Chondrocyte (in vitro differentiated cells): Measurements from ENCODE around the gene HERPUD1. TPM values are rescaled to one million over a fixed set of nuclear protein-coding genes. Genes with fewer than 3 reads are reported as not detected.

Experiments
- DNase-seq: peaks from one replicate; pipeline ENCODE4 v3.0.0; 2021; ENCODE audit warnings: mixed read lengths, low spot score
- H3K27ac Mint-ChIP-seq: one replicate; pipeline ENCODE4 v1.8.0; 2021; ENCODE audit warnings: mild to moderate bottlenecking, moderate library complexity, mixed read lengths; ENCODE audit not compliant: unreplicated experiment
- H3K27me3 Mint-ChIP-seq: 2 replicates; pipeline ENCODE4 v1.8.0; 2021; ENCODE audit warnings: low read depth, mixed read lengths
- H3K36me3 Mint-ChIP-seq: 2 replicates; pipeline ENCODE4 v1.8.0; 2021; ENCODE audit warnings: low read depth, mixed read lengths
- H3K4me1 Mint-ChIP-seq: 2 replicates; pipeline ENCODE4 v1.8.0; 2021; ENCODE audit warnings: low read depth, mild to moderate bottlenecking, mixed read lengths
- H3K4me3 Mint-ChIP-seq: one replicate; pipeline ENCODE4 v1.8.0; 2021; ENCODE audit warnings: mild to moderate bottlenecking, moderate library complexity, mixed read lengths; ENCODE audit not compliant: unreplicated experiment
- H3K9me3 Mint-ChIP-seq: 2 replicates; pipeline ENCODE4 v1.8.0; 2021; ENCODE audit warnings: low read depth, mixed read lengths
- CTCF ChIP-seq: fragments of 200-600 bp; sonication (generic); IDR thresholded peaks from 2 replicates; pipeline ENCODE4 v1.5.0; 2021; ENCODE audit warnings: antibody characterized with exemption, mild to moderate bottlenecking, moderate library complexity
- total RNA-seq: library from RNA; stranded (reverse); gene quantifications from 3 replicates; pipeline ENCODE4 v1.2.1, GENCODE V29; 2021

Gene HERPUD1
- total RNA-seq, 1 donor from 2014 or later = 236 TPM

- H3K9me3 Mint-ChIP-seq = no peaks in the 10 kb centered on the region
Observed at GRCh38 chr16:56892705-56893104, 39.2 kb upstream of the HERPUD1 start.

GRCh38 chr16:56894331-56894917 is 37.5 kb upstream of the HERPUD1 start:
- no peaks in the 10 kb centered on the region for H3K36me3 Mint-ChIP-seq
- DNase-seq = peak; percentile 63
- no peaks in the 10 kb centered on the region for H3K4me1 Mint-ChIP-seq
- TF ChIP-seq CTCF = no peak
- peaks cover 6% of the 10 kb centered on the region for H3K27me3 Mint-ChIP-seq
- no peak overlapping the region for H3K4me3 Mint-ChIP-seq
- H3K27ac Mint-ChIP-seq = no peak overlapping the region
- H3K9me3 Mint-ChIP-seq = no peaks in the 10 kb centered on the region

More at GRCh38 chr16:56892705-56893104, 39.2 kb upstream of the HERPUD1 start:
- H3K36me3 Mint-ChIP-seq = no peaks in the 10 kb centered on the region
- no peaks in the 10 kb centered on the region for H3K4me1 Mint-ChIP-seq
- no peak overlapping the region for H3K27ac Mint-ChIP-seq
- peaks cover 2% of the 10 kb centered on the region for H3K27me3 Mint-ChIP-seq
- DNase-seq = peak; percentile 72
- H3K4me3 Mint-ChIP-seq = no peak overlapping the region
- TF ChIP-seq CTCF = no peak

GRCh38 chr16:56895813-56896212 is 36.1 kb upstream of the HERPUD1 start:
- no peak overlapping the region for H3K4me3 Mint-ChIP-seq
- no peak for TF ChIP-seq CTCF
- H3K27me3 Mint-ChIP-seq = peaks cover 12% of the 10 kb centered on the region
- no peaks in the 10 kb centered on the region for H3K9me3 Mint-ChIP-seq
- no peak for DNase-seq
- H3K36me3 Mint-ChIP-seq = no peaks in the 10 kb centered on the region
- no peaks in the 10 kb centered on the region for H3K4me1 Mint-ChIP-seq
- no peak overlapping the region for H3K27ac Mint-ChIP-seq

GRCh38 chr16:56896244-56896643 is 35.7 kb upstream of the HERPUD1 start:
- TF ChIP-seq CTCF = no peak
- Mint-ChIP-seq H3K9me3 (no peaks in the 10 kb centered on the region), H3K4me1 (no peaks in the 10 kb centered on the region), H3K36me3 (no peaks in the 10 kb centered on the region), H3K27ac (no peak overlapping the region), H3K4me3 (no peak overlapping the region), H3K27me3 (peaks cover 15% of the 10 kb centered on the region)
- peak; percentile 42 for DNase-seq

- H3K4me1 Mint-ChIP-seq = no peaks in the 10 kb centered on the region
- peaks cover 15% of the 10 kb centered on the region for H3K27me3 Mint-ChIP-seq
- no peak overlapping the region for H3K27ac Mint-ChIP-seq
- H3K4me3 Mint-ChIP-seq = no peak overlapping the region
- peak; percentile 30 for DNase-seq
- H3K9me3 Mint-ChIP-seq = no peaks in the 10 kb centered on the region
- H3K36me3 Mint-ChIP-seq = no peaks in the 10 kb centered on the region
- TF ChIP-seq CTCF = no peak
Observed at GRCh38 chr16:56897026-56897799, 34.7 kb upstream of the HERPUD1 start.
